Heart right ventricle (tissue), 16 donors: ENCODE measurements around the gene PPIF. TPM values are rescaled to one million over a fixed set of nuclear protein-coding genes. Genes with fewer than 3 reads are reported as not detected.

Source experiments
- ATAC-seq, 8 donors: fragments of 200-7000 bp; cut with Tn5 transposase; one replicate each; pipeline ENCODE4 v1.9.1; 2020; ENCODE audit warnings: mild to moderate bottlenecking in 8 of 8, moderate library complexity in 8 of 8, moderate number of reproducible peaks in 1 of 8
- DNase-seq, 2 donors: peaks; one replicate each; pipeline ENCODE4 v3.0.0-alpha.2; 2020
- H3K27ac ChIP-seq, 10 donors: fragments of 200-600 bp; sonication (generic) in 2 of 10; one replicate each; pipeline versions ENCODE4 v1.5.0 to v1.8.0; 2020 to 2022; ENCODE audit warnings: mild to moderate bottlenecking in 3 of 10
- H3K27me3 ChIP-seq, 7 donors: fragments of 200-600 bp; one replicate each; pipeline ENCODE4 v1.8.0; 2021 to 2022; ENCODE audit warnings: mild to moderate bottlenecking in 2 of 7
- H3K36me3 ChIP-seq, 9 donors: fragments of 200-600 bp; sonication (generic) in 1 of 9; one replicate each; pipeline versions ENCODE4 v1.5.0 to v1.8.0; 2020 to 2022; ENCODE audit warnings: mild to moderate bottlenecking in 2 of 9
- H3K4me1 ChIP-seq, 9 donors: fragments of 200-600 bp; sonication (generic) in 1 of 9; one replicate each; pipeline versions ENCODE4 v1.5.0 to v1.8.0; 2020 to 2022; ENCODE audit warnings: mild to moderate bottlenecking in 4 of 9
- H3K4me3 ChIP-seq, 10 donors: fragments of 200-600 bp; sonication (generic) in 2 of 10; one replicate each; pipeline versions ENCODE4 v1.5.0 to v1.8.0; 2020 to 2022; ENCODE audit warnings: mild to moderate bottlenecking in 7 of 10, moderate library complexity in 2 of 10
- H3K9me3 ChIP-seq, 11 donors: fragments of 200-600 bp in 10 of 11; sonication (generic) in 2 of 11; one replicate each; pipeline versions ENCODE4 v1.5.0 to v1.8.0; 2013 to 2022; ENCODE audit warnings: mild to moderate bottlenecking in 2 of 11, control low read depth in 1 of 11, moderate library complexity in 1 of 11
- CTCF ChIP-seq, 9 donors: fragments of 200-600 bp; sonication (generic) in 2 of 9; IDR thresholded peaks; one replicate each; pipeline versions ENCODE4 v1.5.0 to v1.8.0; 2021 to 2022; ENCODE audit warnings: antibody characterized with exemption in 9 of 9, mild to moderate bottlenecking in 5 of 9, moderate library complexity in 1 of 9
- WGBS, 2 donors: extraction: QIAGEN DNeasy Blood & Tissue Kit; methylation state at CpG; one replicate each; pipeline ENCODE4 v1.1.7; 2013; ENCODE audit warnings: inconsistent platforms in 1 of 2; 5-methylcytosine and 5-hydroxymethylcytosine counted together
- intact Hi-C, 10 donors: fragments of 100-400 bp; cut with DNase I; formaldehyde crosslinking; loops; one replicate each; pipeline versions ENCODE4 v1.11.1 to v1.14.2; 2022
- polyA plus RNA-seq, 2 donors: library from polyadenylated mRNA; stranded (reverse); fragments of 200-250 nt; gene quantifications; one replicate each; pipeline ENCODE4 v1.2.3, GENCODE V29; 2013
- total RNA-seq, 10 donors: library from RNA; stranded (reverse); fragmentation: NEBNext Ultra II Directional in 3 of 10; extraction: Animal tissue kit (Norgen Biotek cat#: 25700) in 3 of 10; gene quantifications; one replicate each; pipeline versions ENCODE4 v1.2.1 to v1.2.4, GENCODE V29; 2021 to 2023
- donor health status: Arrhythmogenic right ventricular cardiomyopathy.
- donor health status: ischemic (EF 13 %, LVEDD 7.1; RV severe dilation, severe dysfunction).
- donor health status: healthy with polysubstance abuse.
- donor health status: DM: no; HTN: yes; CAD: no.
- donor health status: DM: no; HTN: no; CAD: no.
- donor health status: ischemic (EF 25% LVEDD 6.9; RV normal size, moderate dysfunction).
- donor health status: ischemic (EF 25% LVEDD 5.7; RV mildly dilated, moderate dysfunction).
- donor health status: healthy.
- donor health status: DM: yes; HTN: yes; CAD: no.
- donor health status: Ischemic cardiomyopathy.
- donor health status: ischemic (EF 35%, LVEDD 5.7; RV mildly dilated, moderate dysfunction).
- donor health status: nonischemic (EF 11% LVEDD 7.7; RV severe dilation, severe dysfunction).
- donor health status: DM: yes; HTN: yes; CAD: no.
- donor health status: PGD.
- donor health status: ischemic (EF 29% LVEDD 5.4; RV normal size, mild dysfunction).
- donor health status: nonischemic (EF 23%, LVEDD 6.1; RV moderate dilation, normal function).

Gene PPIF
- total and polyA plus RNA-seq, 12 donors = 44.3 to 205 (median 146) TPM

GRCh38 chr10:79391231-79392019, 44.2 kb downstream of the PPIF start:
- peak in 6 of 8 donors; percentile 10 to 52 (median 34) for ATAC-seq
- intact Hi-C loops = loop anchor here in 1 of 10 donors (10.0 kb wide), 1 partner anchor 53 kb away; the partner anchor contains the start of gene ZCCHC24
- WGBS, 2 donors = 62 to 71% methylated on average over 12 of the region's 12 CpGs
- DNase-seq = peak; percentile 9 to 33
- Histone ChIP-seq H3K4me1 (peaks cover 7 to 63% (median 40%) of the 10 kb centered on the region in 9 donors), H3K9me3 (no peaks in the 10 kb centered on the region), H3K27ac (peak overlapping the region in 4 of 10 donors; percentile 4 to 44 (median 36)), H3K4me3 (no peak overlapping the region), H3K27me3 (no peaks in the 10 kb centered on the region), H3K36me3 (peaks cover 0 to 69% (median 17%) of the 10 kb centered on the region in 9 donors)
- no peak for TF ChIP-seq CTCF (IDR thresholded peaks at IDR 0.05)

DNA sequence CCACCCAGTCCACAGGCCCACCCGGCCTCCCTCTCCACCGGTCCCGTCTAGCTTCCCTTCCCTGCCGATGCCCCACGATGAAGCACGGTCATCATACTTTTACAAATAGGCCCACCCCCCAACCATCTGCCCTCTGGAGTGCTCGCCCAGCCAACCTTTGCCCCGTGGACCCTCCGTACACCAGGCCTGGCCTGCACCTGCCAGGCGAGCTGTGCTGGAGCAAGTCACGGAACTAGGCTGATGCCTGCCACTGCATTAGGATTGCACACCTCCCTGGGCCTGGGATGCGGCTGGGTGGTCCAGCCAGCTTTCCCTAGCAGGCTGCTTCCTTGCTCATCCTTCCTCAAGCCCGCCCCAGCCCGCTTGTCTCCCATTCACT, 44.7 kb downstream of the PPIF start:
- intact Hi-C loops = loop anchor here in 1 of 10 donors (10.0 kb wide), 1 partner anchor 53 kb away; the partner anchor contains the start of gene ZCCHC24
- no peak for TF ChIP-seq CTCF (IDR thresholded peaks at IDR 0.05)
- ATAC-seq (peak in 2 of 8 donors; percentile 1), DNase-seq (peak; percentile 3 to 11)
- Histone ChIP-seq H3K27me3 (no peaks in the 10 kb centered on the region), H3K4me1 (peaks cover 8 to 63% (median 46%) of the 10 kb centered on the region in 9 donors), H3K9me3 (no peaks in the 10 kb centered on the region), H3K27ac (peak overlapping the region in 1 of 10 donors; percentile 41), H3K36me3 (peaks cover 0 to 63% (median 12%) of the 10 kb centered on the region in 9 donors), H3K4me3 (no peak overlapping the region)
- 85% methylated on average over 14 of the region's 14 CpGs for WGBS, 2 donors

GRCh38 chr10:79392506-79393176, 45.4 kb downstream of the PPIF start:
- peaks cover 0 to 57% (median 7%) of the 10 kb centered on the region in 9 donors for H3K36me3 ChIP-seq
- intact Hi-C loops = loop anchor here in 1 of 10 donors (10.0 kb wide), 1 partner anchor 52 kb away; the partner anchor contains the start of gene ZCCHC24

More at GRCh38 chr10:79392506-79393176, 45.4 kb downstream of the PPIF start:
- ATAC-seq (peak in 5 of 8 donors; percentile 21 to 69 (median 35)), DNase-seq (peak in 1 of 2 donors; percentile 18)
- no peak overlapping the region for H3K4me3 ChIP-seq
- H3K27ac ChIP-seq = peak overlapping the region in 1 of 10 donors; percentile 41
- 55 to 65% methylated on average over 6 of the region's 6 CpGs for WGBS, 2 donors
- no peak for TF ChIP-seq CTCF (IDR thresholded peaks at IDR 0.05)
- no peaks in the 10 kb centered on the region for H3K27me3 ChIP-seq
- H3K9me3 ChIP-seq = no peaks in the 10 kb centered on the region
- peaks cover 15 to 61% (median 52%) of the 10 kb centered on the region in 9 donors for H3K4me1 ChIP-seq
